Thyroid gland (tissue), 4 donors: ENCODE measurements around the gene SYNGR3. TPM values are rescaled to one million over a fixed set of nuclear protein-coding genes. Genes with fewer than 3 reads are reported as not detected.

Experiments
- DNase-seq, 2 donors: peaks; one replicate each; pipeline ENCODE4 v3.0.0-alpha.2; 2019
- H3K27ac ChIP-seq, 3 donors: fragments of 200-600 bp; sonication (generic); 1 replicate in 2 of 3; 2 replicates in 1 of 3; pipeline ENCODE4 v1.5.1; 2016 to 2019; ENCODE audit warnings: mild to moderate bottlenecking in 1 of 3, moderate library complexity in 1 of 3
- H3K27me3 ChIP-seq: fragments of 200-600 bp; sonication (generic); one replicate; pipeline ENCODE4 v1.5.1; 2019
- H3K36me3 ChIP-seq, 2 donors: fragments of 200-600 bp; sonication (generic); one replicate each; pipeline ENCODE4 v1.5.1; 2016 to 2019
- H3K4me1 ChIP-seq, 2 donors: fragments of 200-600 bp; sonication (generic); one replicate each; pipeline ENCODE4 v1.5.1; 2017 to 2019
- H3K4me3 ChIP-seq, 3 donors: fragments of 200-600 bp; sonication (generic); replicated peaks in 1 of 3; 1 replicate in 2 of 3; 2 replicates in 1 of 3; pipeline ENCODE4 v1.5.1; 2016; ENCODE audit warnings: mild to moderate bottlenecking in 1 of 3
- H3K9me3 ChIP-seq: fragments of 200-600 bp; sonication (generic); one replicate; pipeline ENCODE4 v1.5.1; 2017
- CTCF ChIP-seq, 6 experiments: fragments of 200-600 bp in 3 of 6; fragments of 450-650 bp in 3 of 6; sonication (generic) in 3 of 6; IDR thresholded peaks; one replicate each; pipeline ENCODE4 v1.5.1; 2016 to 2019; ENCODE audit warnings: antibody characterized with exemption in 6 of 6, mild to moderate bottlenecking in 2 of 6, inconsistent platforms in 1 of 6, moderate library complexity in 1 of 6
- POLR2A ChIP-seq, 2 donors: fragments of 450-650 bp; IDR thresholded peaks; one replicate each; pipeline ENCODE4 v1.6.1; 2017; ENCODE audit warnings: antibody characterized with exemption in 2 of 2, mild to moderate bottlenecking in 2 of 2, moderate library complexity in 1 of 2
- WGBS, 2 donors: methylation state at CpG; one replicate each; pipeline ENCODE4 v1.1.5; 2017; 5-methylcytosine and 5-hydroxymethylcytosine counted together
- intact Hi-C: fragments of 100-400 bp; cut with DNase I; formaldehyde crosslinking; loops from one replicate; pipeline ENCODE4 v1.15.1; 2023
- total RNA-seq, 4 donors: library from RNA; depleted of rRNA; stranded (reverse); fragments of >200 nt; gene quantifications; one replicate each; pipeline ENCODE4 v1.2.3, GENCODE V29; 2016

SYNGR3 gene
- total RNA-seq, 4 donors from 2014 or later = not detected

GRCh38 chr16:1977875-1978268 lies 11.9 kb upstream of the SYNGR3 start:
- H3K9me3 ChIP-seq = no peaks in the 10 kb centered on the region
- H3K4me3 ChIP-seq = no peak overlapping the region
- TF ChIP-seq POLR2A (IDR thresholded peaks at IDR 0.05) = no peak
- no peak for TF ChIP-seq CTCF (IDR thresholded peaks at IDR 0.05)
- H3K36me3 ChIP-seq = peaks cover 43 to 50% of the 10 kb centered on the region in 2 donors
- 93 to 95% methylated on average over 10 to 13 of the region's 18 CpGs for WGBS, 2 donors
- no peak overlapping the region for H3K27ac ChIP-seq
- peaks cover 13% of the 10 kb centered on the region for H3K27me3 ChIP-seq
- DNase-seq = no peak
- peaks cover 1 to 13% of the 10 kb centered on the region in 2 donors for H3K4me1 ChIP-seq
- intact Hi-C loops = no loop called here

- H3K4me3 ChIP-seq = no peak overlapping the region
- H3K9me3 ChIP-seq = no peaks in the 10 kb centered on the region
- H3K4me1 ChIP-seq = peaks cover 5 to 13% of the 10 kb centered on the region in 2 donors
- WGBS, 2 donors = 76 to 97% methylated on average over 5 to 13 of the region's 37 CpGs
- DNase-seq = no peak
- H3K27me3 ChIP-seq = peaks cover 13% of the 10 kb centered on the region
- peaks cover 43 to 50% of the 10 kb centered on the region in 2 donors for H3K36me3 ChIP-seq
- no peak overlapping the region for H3K27ac ChIP-seq
- no peak for TF ChIP-seq POLR2A (IDR thresholded peaks at IDR 0.05)
- no peak for TF ChIP-seq CTCF (IDR thresholded peaks at IDR 0.05)
- intact Hi-C loops = no loop called here
Measured at GRCh38 chr16:1978476-1979120, 11.2 kb upstream of the SYNGR3 start.

- H3K4me1 ChIP-seq = peaks cover 5 to 15% of the 10 kb centered on the region in 2 donors
- H3K9me3 ChIP-seq = no peaks in the 10 kb centered on the region
- H3K27ac ChIP-seq = no peak overlapping the region
- H3K36me3 ChIP-seq = peaks cover 42 to 45% of the 10 kb centered on the region in 2 donors
- no peak overlapping the region for H3K4me3 ChIP-seq
- TF ChIP-seq POLR2A (IDR thresholded peaks at IDR 0.05) = peak in 1 of 2 donors; percentile 12
- TF ChIP-seq CTCF (IDR thresholded peaks at IDR 0.05) = no peak
- 28 to 38% methylated on average over 11 to 43 of the region's 70 CpGs for WGBS, 2 donors
- peaks cover 13% of the 10 kb centered on the region for H3K27me3 ChIP-seq
- peak; percentile 30 to 54 for DNase-seq
- intact Hi-C loops = no loop called here
Measured at GRCh38 chr16:1979271-1980029, 10.3 kb upstream of the SYNGR3 start.

- peaks cover 13% of the 10 kb centered on the region for H3K27me3 ChIP-seq
- TF ChIP-seq CTCF (IDR thresholded peaks at IDR 0.05) = no peak
- no peak for TF ChIP-seq POLR2A (IDR thresholded peaks at IDR 0.05)
- no peak for DNase-seq
- intact Hi-C loops = no loop called here
- H3K36me3 ChIP-seq = peaks cover 35 to 38% of the 10 kb centered on the region in 2 donors
- 2 to 8% methylated on average over 10 to 13 of the region's 53 CpGs for WGBS, 2 donors
- no peak overlapping the region for H3K27ac ChIP-seq
- H3K4me1 ChIP-seq = peaks cover 5 to 22% of the 10 kb centered on the region in 2 donors
- no peaks in the 10 kb centered on the region for H3K9me3 ChIP-seq
- H3K4me3 ChIP-seq = no peak overlapping the region
Measured at GRCh38 chr16:1980030-1980769, 9.6 kb upstream of the SYNGR3 start.
